Endometrial microvascular endothelial cells (primary cell): ENCODE measurements around the gene SSTR5. TPM values are rescaled to one million over a fixed set of nuclear protein-coding genes. Genes with fewer than 3 reads are reported as not detected.

ENCODE experiments used
- in situ Hi-C: cut with HindIII; loops from 2 replicates; pipeline ENCODE4 v1.10.0; 2017; ENCODE audit warnings: low sequenced_read_pairs, low pct_unique_long_range_greater_than_20kb; ENCODE audit errors: inconsistent ontology term
- total RNA-seq: library from RNA; depleted of rRNA; stranded (reverse); fragments of >200 nt; gene quantifications from one replicate; pipeline ENCODE4 v1.2.3, GENCODE V29; 2015; ENCODE audit errors: inconsistent ontology term

Gene SSTR5
- total RNA-seq, 1 donor from 2014 or later, result not detected

GRCh38 chr16:1051446-1051845, 21.1 kb upstream of the SSTR5 start:
- in situ Hi-C loops, result no loop called here

- in situ Hi-C loops, result no loop called here
Observed at GRCh38 chr16:1052721-1053120, 19.8 kb upstream of the SSTR5 start.

- in situ Hi-C loops, result no loop called here
Observed at GRCh38 chr16:1053121-1053521, 19.4 kb upstream of the SSTR5 start.

- in situ Hi-C loops, result no loop called here
Observed at GRCh38 chr16:1053700-1054368, 18.7 kb upstream of the SSTR5 start.

GRCh38 chr16:1054660-1055556, 17.6 kb upstream of the SSTR5 start:
- in situ Hi-C loops, result no loop called here

- in situ Hi-C loops, result no loop called here
Observed at GRCh38 chr16:1055557-1055924, 17.0 kb upstream of the SSTR5 start.

- in situ Hi-C loops, result no loop called here
Observed at GRCh38 chr16:1056196-1056595, 16.4 kb upstream of the SSTR5 start.

- in situ Hi-C loops, result no loop called here
Observed at GRCh38 chr16:1057252-1057932, 15.2 kb upstream of the SSTR5 start.

- in situ Hi-C loops, result no loop called here
Observed at GRCh38 chr16:1058216-1058615, 14.3 kb upstream of the SSTR5 start.

GRCh38 chr16:1059310-1059709, 13.2 kb upstream of the SSTR5 start:
- in situ Hi-C loops, result no loop called here

- in situ Hi-C loops, result no loop called here
Observed at GRCh38 chr16:1060416-1061340, 11.9 kb upstream of the SSTR5 start.

- in situ Hi-C loops, result no loop called here
Observed at GRCh38 chr16:1061769-1062505, 10.6 kb upstream of the SSTR5 start.

- in situ Hi-C loops, result no loop called here
Observed at GRCh38 chr16:1062895-1063294, 9.7 kb upstream of the SSTR5 start.

GRCh38 chr16:1063728-1064127, 8.8 kb upstream of the SSTR5 start:
- in situ Hi-C loops, result no loop called here

GRCh38 chr16:1065469-1066128, 6.9 kb upstream of the SSTR5 start:
- in situ Hi-C loops, result no loop called here

- in situ Hi-C loops, result no loop called here
Observed at GRCh38 chr16:1066584-1067172, 5.9 kb upstream of the SSTR5 start.

- in situ Hi-C loops, result no loop called here
Observed at GRCh38 chr16:1067629-1068028, 4.9 kb upstream of the SSTR5 start.
